K562 (cell line): Measurements from ENCODE around the gene SLIT1. TPM values are rescaled to one million over a fixed set of nuclear protein-coding genes. Genes with fewer than 3 reads are reported as not detected.

ENCODE experiments used
- ATAC-seq: fragments of 200-7000 bp; cut with Tn5 transposase; 3 replicates; pipeline ENCODE4 v1.9.1; 2020; ENCODE audit warnings: moderate library complexity
- BruUV-seq: library from RNA; stranded (reverse); fragments of 400-500 nt; replicated peaks from 2 replicates; lab custom pipeline; 2021; lab: Mats Ljungman, UMichigan
- CTCF ChIA-PET: fragments of 300-600 bp; formaldehyde crosslinking; extraction: SDS; loops from one replicate; lab custom pipeline; 2021; ENCODE audit warnings: low intra/inter-chr PET ratio; lab: Yijun Ruan, JAX
- POLR2A ChIA-PET: fragments of 300-600, 350-650 bp; sonication (Branson Sonifier 250); formaldehyde crosslinking; extraction: SDS; loops from one replicate; lab custom pipeline; 2021; ENCODE audit warnings: antibody characterized with exemption, inconsistent platforms; lab: Yijun Ruan, JAX
- DNase-seq, 4 experiments: peaks; one replicate each; pipeline versions ENCODE4 v3.0.0 to v3.0.0-alpha.2; 2011 to 2018; ENCODE audit warnings: low spot score in 3 of 4, mixed read lengths in 3 of 4; ENCODE audit errors: extremely low read depth in 1 of 4
- FAIRE-seq: peaks from 2 replicates; lab custom pipeline; 2011; peaks lifted over from hg19 to GRCh38; lab: Jason Lieb, UNC
- H2AFZ ChIP-seq: 2 replicates; pipeline ENCODE4 v1.6.0; 2011; ENCODE audit warnings: low read depth, low read length, control low read depth, inconsistent platforms
- H3K27ac ChIP-seq: fragments of 200-600 bp; 3 replicates; pipeline ENCODE4 v1.8.0; 2011; ENCODE audit warnings: low read depth, mild to moderate bottlenecking, control low read depth, inconsistent platforms, low read length, moderate library complexity, mixed read lengths; ENCODE audit errors: extremely low read depth
- H3K27me3 ChIP-seq, 2 experiments: fragments of 300-600 bp in 1 of 2; 2 replicates in 1 of 2; 3 replicates in 1 of 2; pipeline versions ENCODE4 v1.6.0 to v1.8.0; 2011; ENCODE audit warnings: inconsistent platforms in 2 of 2, low read length in 2 of 2, mild to moderate bottlenecking in 1 of 2, mixed read lengths in 1 of 2, moderate library complexity in 1 of 2; ENCODE audit not compliant: control insufficient read depth in 2 of 2, insufficient read depth in 2 of 2
- H3K36me3 ChIP-seq: fragments of 300-600 bp; 3 replicates; pipeline ENCODE4 v1.8.0; 2011; ENCODE audit warnings: mild to moderate bottlenecking, low read length, inconsistent platforms; ENCODE audit not compliant: control insufficient read depth, insufficient read depth
- H3K4me1 ChIP-seq, 2 experiments: fragments of 200-600 bp in 1 of 2; replicated peaks in 1 of 2; 2 replicates in 1 of 2; 3 replicates in 1 of 2; pipeline versions ENCODE4 v1.5.1 to v1.8.0; 2011; ENCODE audit warnings: inconsistent platforms in 2 of 2, low read length in 2 of 2, mild to moderate bottlenecking in 1 of 2, mixed read lengths in 1 of 2, moderate library complexity in 1 of 2; ENCODE audit not compliant: control insufficient read depth in 2 of 2, insufficient read depth in 2 of 2
- H3K4me2 ChIP-seq: 2 replicates; pipeline ENCODE4 v1.6.1; 2011; ENCODE audit warnings: low read length, control low read depth, inconsistent platforms, mixed read lengths; ENCODE audit not compliant: insufficient read depth
- H3K4me3 ChIP-seq: fragments of 200-600 bp; sonication (generic), shearing (Covaris generic); 2 replicates; pipeline ENCODE4 v1.5.1; 2016; ENCODE audit warnings: control low read depth, inconsistent platforms
- H3K79me2 ChIP-seq: fragments of 200-600 bp; 3 replicates; pipeline ENCODE4 v1.8.0; 2011; ENCODE audit warnings: low read length, inconsistent platforms; ENCODE audit not compliant: control insufficient read depth, insufficient read depth
- H3K9ac ChIP-seq, 2 experiments: 2 replicates each; pipeline versions ENCODE4 v1.6.0 to v1.6.1; 2011; ENCODE audit warnings: low read depth in 2 of 2, low read length in 2 of 2, control low read depth in 1 of 2, inconsistent platforms in 1 of 2, mild to moderate bottlenecking in 1 of 2, mixed read lengths in 1 of 2; ENCODE audit not compliant: insufficient read depth in 1 of 2
- H3K9me1 ChIP-seq: one replicate; pipeline ENCODE4 v1.6.0; 2011; ENCODE audit warnings: inconsistent platforms, mild to moderate bottlenecking, low read length, moderate library complexity; ENCODE audit not compliant: control insufficient read depth, insufficient read depth
- H3K9me3 ChIP-seq: replicated peaks from 2 replicates; pipeline ENCODE4 v1.5.1; 2011; ENCODE audit warnings: low read depth, low read length, inconsistent platforms; ENCODE audit not compliant: control insufficient read depth, insufficient read depth
- H4K20me1 ChIP-seq: replicated peaks from 2 replicates; pipeline ENCODE4 v1.6.1; 2011; ENCODE audit warnings: low read length, inconsistent platforms, mixed read lengths; ENCODE audit not compliant: control insufficient read depth, insufficient read depth
- ARID3B ChIP-seq: fragments of 250-450 bp; sonication (Bioruptor Pico); IDR thresholded peaks from 2 replicates; pipeline ENCODE4 v1.4.0; 2020; ENCODE audit warnings: borderline replicate concordance
- ATF1 ChIP-seq, 2 experiments: fragments of 450-650 bp in 1 of 2; IDR thresholded peaks; 2 replicates each; pipeline ENCODE4 v1.6.1; 2016; ENCODE audit warnings: missing compliant biosample characterization in 1 of 2, missing genetic modification characterization in 1 of 2
- BCL6 ChIP-seq: fragments of 250-450 bp; sonication (Bioruptor Pico); IDR thresholded peaks from 2 replicates; pipeline ENCODE4 v1.4.0; 2020
- BHLHE40 ChIP-seq: IDR thresholded peaks from 2 replicates; pipeline ENCODE4 v1.6.1; 2011; ENCODE audit warnings: low read length, improper control_type of control experiment
- CHD4 ChIP-seq: fragments of 200-600 bp; sonication (generic); IDR thresholded peaks from 3 replicates; pipeline ENCODE4 v1.6.1; 2012; ENCODE audit warnings: low read depth, mild to moderate bottlenecking, mixed read lengths, low read length, inconsistent platforms; ENCODE audit not compliant: insufficient read depth, insufficient replicate concordance, poor library complexity, severe bottlenecking
- FOXP1 ChIP-seq: sonication (generic); formaldehyde crosslinking; IDR thresholded peaks from 2 replicates; pipeline ENCODE4 v1.8.0; 2022; ENCODE audit warnings: mild to moderate bottlenecking, missing genetic modification reagents
- KLF16 ChIP-seq: IDR thresholded peaks from 2 replicates; pipeline ENCODE4 v1.6.1; 2016; ENCODE audit warnings: antibody characterized with exemption
- MYC ChIP-seq, 2 experiments: fragments of 250-450 bp in 1 of 2; sonication (Bioruptor Pico) in 1 of 2; IDR thresholded peaks; 2 replicates each; pipeline versions ENCODE4 v1.5.1 to v1.6.1; 2012 to 2021; ENCODE audit warnings: low read depth in 2 of 2, borderline replicate concordance in 1 of 2, improper control_type of control experiment in 1 of 2, low read length in 1 of 2, mild to moderate bottlenecking in 1 of 2, moderate library complexity in 1 of 2
- POLR2G ChIP-seq: fragments of 200-400 bp; formaldehyde crosslinking; IDR thresholded peaks from 2 replicates; pipeline ENCODE4 v1.6.1; 2017; ENCODE audit warnings: low read depth, mild to moderate bottlenecking, antibody characterized with exemption, low read length, moderate library complexity
- POLR3A ChIP-seq: IDR thresholded peaks from 2 replicates; pipeline ENCODE4 v1.6.1; 2011; ENCODE audit warnings: borderline replicate concordance, mild to moderate bottlenecking, moderate library complexity; ENCODE audit not compliant: insufficient read length, insufficient read depth; ENCODE audit errors: extremely low read depth
- RBM25 ChIP-seq: fragments of 200-400 bp; formaldehyde crosslinking; IDR thresholded peaks from 2 replicates; pipeline ENCODE4 v1.6.1; 2018; ENCODE audit warnings: low read length, low read depth, moderate library complexity; ENCODE audit not compliant: severe bottlenecking
- VEZF1 ChIP-seq: fragments of 200-800 bp; sonication (Bioruptor generic); IDR thresholded peaks from 2 replicates; pipeline ENCODE4 v1.6.1; 2017; ENCODE audit warnings: missing genetic modification characterization, missing compliant biosample characterization
- ZNF23 ChIP-seq: fragments of 250-450 bp; sonication (Bioruptor Pico); IDR thresholded peaks from 2 replicates; pipeline ENCODE4 v1.4.0; 2020; ENCODE audit warnings: mild to moderate bottlenecking
- ZNF253 ChIP-seq: fragments of 250-450 bp; sonication (Bioruptor Pico); conservative IDR thresholded peaks from 2 replicates; pipeline ENCODE4 v1.6.1; 2021; ENCODE audit warnings: mild to moderate bottlenecking
- WGBS: fragments of 100-300 bp; shearing (Covaris generic); methylation state at CpG from one replicate; pipeline ENCODE4 v1.1.6; 2016; ENCODE audit warnings: low coverage, mixed read lengths; ENCODE audit not compliant: insufficient coverage; ENCODE audit errors: missing lambda C conversion rate; 5-methylcytosine and 5-hydroxymethylcytosine counted together
- in situ Hi-C: fragments of 300-500 bp; cut with MboI; formaldehyde crosslinking; loops from 4 replicates; pipeline ENCODE4 v1.15.0; 2018; ENCODE audit warnings: inconsistent platforms, mixed read lengths
- intact Hi-C: fragments of 100-400 bp; cut with micrococcal nuclease; formaldehyde crosslinking; loops from 2 replicates; pipeline ENCODE4 v1.14.2; 2022
- polyA plus RNA-seq, 8 experiments: library from polyadenylated mRNA; depleted of rRNA in 4 of 8; stranded (reverse) in 5 of 8; unstranded in 3 of 8; fragments of >200 nt; fragmentation: Nextera tagmentation in 2 of 8; fragmentation: Illumina TruSeq in 1 of 8; extraction: Ambion mirVana in 2 of 8; extraction: Trizol in 1 of 8; gene quantifications; 2 replicates each; pipeline versions ENCODE4 v1.2.1 to v1.2.3, GENCODE V29; 2011 to 2014; ENCODE audit warnings: inconsistent platforms in 1 of 8, missing spikeins in 1 of 8
- total RNA-seq, 7 experiments: library from RNA; depleted of rRNA in 6 of 7; stranded (reverse); fragments of >200 nt in 6 of 7; fragmentation: Illumina TruSeq in 2 of 7; extraction: Trizol in 2 of 7; gene quantifications; 2 replicates each; pipeline versions ENCODE4 v1.2.1 to v1.2.3, GENCODE V29; 2011 to 2021; ENCODE audit warnings: low replicate concordance in 1 of 7

Gene SLIT1
- total and polyA plus RNA-seq, 9 of the 15 experiments (the other 6 are each of a cell fraction or from before 2014, with no cell fraction given), result 0.01 to 0.11 (median 0.04) TPM; not detected in 3

- ATAC-seq, result no peak
- 6% methylated on average over 5 of the region's 8 CpGs for WGBS
- H3K27ac ChIP-seq, result no peak overlapping the region
These were observed 172.2 kb downstream of the SLIT1 start for GRCh38 chr10:97013568-97013967.

More at GRCh38 chr10:97013568-97013967, 172.2 kb downstream of the SLIT1 start:
- no TSS peak for BruUV-seq
- H3K4me2 ChIP-seq, result no peak overlapping the region
- no peak overlapping the region for H2AFZ ChIP-seq
- H3K9ac ChIP-seq, result no peak overlapping the region
- ChIA-PET CTCF (no interaction called here), POLR2A (interaction anchor here (0.6 kb wide), 1 partner anchor 147 kb away, joined by 3 read pairs; no protein-coding TSS in a partner anchor)
- H3K36me3 ChIP-seq, result no peaks in the 10 kb centered on the region
- TF ChIP-seq CHD4 (no peak), ZNF23 (CRISPR knock-in tag) (no peak), FOXP1 (CRISPR knock-in tag) (no peak), ARID3B (CRISPR knock-in tag) (no peak), POLR2G (no peak), ATF1 (CRISPR knock-in tag; IDR thresholded peaks at IDR 0.05) (no peak), ATF1 (tag; IDR thresholded peaks at IDR 0.05) (no peak), POLR3A (no peak), ZNF253 (CRISPR knock-in tag) (no peak), KLF16 (no peak), MYC (IDR thresholded peaks at IDR 0.05; ENCODE audit: low read depth, low read length) (no peak), MYC (CRISPR knock-in tag; IDR thresholded peaks at IDR 0.05; ENCODE audit: borderline replicate concordance, low read depth) (no peak), BCL6 (no peak), BHLHE40 (no peak), VEZF1 (CRISPR knock-in tag) (no peak), RBM25 (no peak)
- H3K9me1 ChIP-seq, result no peaks in the 10 kb centered on the region
- peaks cover 4 to 25% of the 10 kb centered on the region in 2 experiments; a peak in 4 of 5 replicates for H3K27me3 ChIP-seq
- intact Hi-C loops, result no loop called here
- no peaks in the 10 kb centered on the region for H3K79me2 ChIP-seq
- in situ Hi-C loops, result no loop called here
- peaks cover 0 to 4% of the 10 kb centered on the region in 2 experiments; a peak in 1 of 5 replicates for H3K4me1 ChIP-seq
- H3K9me3 ChIP-seq, result no peaks in the 10 kb centered on the region
- H3K4me3 ChIP-seq, result no peak overlapping the region
- no peaks in the 10 kb centered on the region for H4K20me1 ChIP-seq
- no peak for FAIRE-seq
- no peak for DNase-seq
